ENCODE data around the gene SUZ12.
A peak's percentile ranks its signal among the peaks of the same experiment; 100 is the strongest.
"Not testable (repeated sequence)": the region's sequence is repeated elsewhere in the genome, so short reads cannot be mapped to it uniquely, and the experiment has no call there.

SUZ12 gene

DNA sequence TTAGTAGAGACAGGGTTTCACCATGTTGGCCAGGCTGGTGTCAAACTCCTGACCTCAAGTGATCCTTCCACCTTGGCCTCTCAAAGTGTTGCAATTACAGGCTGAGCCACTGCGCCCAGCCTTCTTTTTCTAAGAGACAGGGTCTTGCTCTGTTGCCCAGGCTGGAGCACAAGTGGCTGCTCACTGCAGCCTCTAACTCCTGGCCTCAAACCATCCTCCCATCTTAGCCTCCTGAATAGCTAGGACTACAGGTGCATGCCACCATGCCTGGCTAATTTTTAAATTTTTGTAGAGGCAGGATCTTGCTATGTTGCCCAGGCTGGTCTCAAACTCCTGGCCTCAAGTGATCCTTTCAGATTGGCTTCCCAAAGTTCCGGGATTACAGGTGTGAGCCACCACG lies 15.1 kb downstream of the SUZ12 start:
- DNase-seq (ENCODE audit: low spot score) = not testable (repeated sequence)

DNA sequence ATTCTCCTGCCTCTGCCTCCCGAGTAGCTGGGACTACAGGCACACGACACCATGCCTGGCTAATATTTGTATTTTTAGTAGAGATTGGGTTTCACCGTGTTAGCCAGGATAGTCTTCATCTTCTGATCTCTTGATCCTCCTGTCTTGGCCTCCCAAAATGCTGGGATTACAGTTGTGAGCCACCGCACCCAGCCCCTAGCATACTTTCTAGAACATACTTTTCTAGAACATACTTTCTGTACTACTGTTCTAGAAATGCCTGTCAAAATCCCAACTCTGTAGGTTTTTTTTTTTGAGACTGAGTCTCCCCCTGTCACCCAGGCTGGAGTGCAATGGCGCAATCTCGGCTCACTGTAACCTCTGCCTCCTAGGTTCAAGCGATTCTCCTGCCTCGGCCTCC lies 27.3 kb downstream of the SUZ12 start:
- DNase-seq (ENCODE audit: low spot score) = not testable (repeated sequence)

DNA sequence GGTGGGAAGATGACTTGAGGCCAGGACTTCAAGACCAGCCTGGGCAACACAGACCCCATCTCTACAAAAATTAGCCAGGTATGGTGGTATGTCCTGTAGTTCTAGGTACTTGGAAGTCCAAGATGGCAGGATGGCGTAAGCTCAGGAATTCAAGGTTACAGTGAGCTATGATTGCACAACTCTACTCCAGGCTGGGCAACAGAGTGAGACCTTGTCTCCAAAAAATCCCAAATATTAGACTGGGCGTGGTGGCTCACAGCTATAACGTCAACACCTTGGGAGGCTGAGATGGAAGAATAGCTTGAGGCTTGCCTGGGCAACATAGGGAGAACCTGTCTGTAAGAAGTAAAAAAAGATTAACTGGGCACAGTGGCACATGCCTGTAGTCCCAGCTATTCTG lies 30.8 kb downstream of the SUZ12 start:
- DNase-seq (ENCODE audit: low spot score) = no peak

DNA sequence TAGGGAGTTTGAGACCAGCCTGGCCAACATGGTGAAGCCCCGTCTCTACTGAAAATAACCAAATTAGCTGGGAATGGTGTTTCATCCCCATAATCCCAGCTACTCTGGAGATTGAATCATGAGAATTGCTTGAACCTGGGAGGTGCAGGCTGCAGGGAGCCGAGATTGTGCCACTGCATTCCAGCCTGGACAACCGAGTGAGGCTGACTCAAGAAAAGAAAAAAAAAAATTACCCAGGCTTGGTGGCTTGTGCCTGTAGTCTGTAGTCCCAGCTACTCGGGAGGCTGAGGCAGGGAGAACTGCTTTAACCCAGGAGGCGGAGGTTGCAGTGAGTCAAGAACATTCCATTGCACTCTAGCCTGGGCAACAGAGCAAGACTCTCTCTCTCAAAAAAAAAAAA lies 33.6 kb downstream of the SUZ12 start:
- not testable (repeated sequence) for DNase-seq (ENCODE audit: low spot score)

DNA sequence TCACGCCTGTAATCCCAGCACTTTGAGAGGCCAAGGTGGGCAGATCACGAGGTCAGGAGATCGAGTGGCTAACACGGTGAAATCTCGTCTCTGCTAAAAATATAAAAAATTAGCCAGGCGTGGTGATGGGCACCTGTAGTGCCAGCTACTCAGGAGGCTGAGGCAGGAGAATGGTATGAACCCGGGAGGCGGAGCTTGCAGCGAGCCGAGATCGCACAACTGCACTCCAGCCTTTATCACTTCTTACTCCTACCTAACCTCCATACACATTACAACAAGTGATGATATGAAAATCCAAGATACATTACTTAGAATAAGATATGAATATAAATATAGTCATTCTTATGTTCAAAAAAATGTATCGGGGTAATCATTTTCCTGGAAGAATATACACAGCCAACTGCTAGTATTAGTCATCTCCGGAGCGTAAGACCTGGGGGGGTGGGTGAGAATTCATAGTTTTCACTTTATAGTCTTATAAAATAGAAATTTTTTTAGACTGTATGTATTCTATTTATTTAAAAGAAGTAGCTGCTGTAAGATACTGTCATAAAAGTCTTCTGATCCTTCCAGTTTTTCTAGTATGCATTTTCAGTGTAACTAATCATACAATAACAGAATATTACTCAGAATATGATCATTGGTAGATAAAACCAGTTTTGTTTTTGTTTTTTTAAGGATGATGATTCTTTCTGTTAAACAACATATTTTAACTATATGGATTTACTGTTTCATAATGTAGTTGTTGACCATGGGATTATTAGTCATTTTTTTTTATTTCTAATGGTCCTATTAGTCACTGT lies 37.7 kb downstream of the SUZ12 start:
- not testable (repeated sequence) for DNase-seq (ENCODE audit: low spot score)

DNA sequence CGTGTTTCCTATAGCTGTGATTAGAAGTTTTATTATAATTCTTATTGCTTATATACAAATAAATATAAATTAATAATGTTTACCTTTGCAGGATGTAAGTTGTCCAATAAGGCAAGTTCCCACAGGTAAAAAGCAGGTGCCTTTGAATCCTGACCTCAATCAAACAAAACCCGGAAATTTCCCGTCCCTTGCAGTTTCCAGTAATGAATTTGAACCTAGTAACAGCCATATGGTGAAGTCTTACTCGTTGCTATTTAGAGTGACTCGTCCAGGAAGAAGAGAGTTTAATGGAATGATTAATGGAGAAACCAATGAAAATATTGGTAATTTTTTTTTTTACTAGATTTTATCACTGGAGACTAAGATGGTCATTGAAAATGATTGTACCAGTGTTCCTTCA lies 38.6 kb downstream of the SUZ12 start:
- not testable (repeated sequence) for DNase-seq (ENCODE audit: low spot score)

DNA sequence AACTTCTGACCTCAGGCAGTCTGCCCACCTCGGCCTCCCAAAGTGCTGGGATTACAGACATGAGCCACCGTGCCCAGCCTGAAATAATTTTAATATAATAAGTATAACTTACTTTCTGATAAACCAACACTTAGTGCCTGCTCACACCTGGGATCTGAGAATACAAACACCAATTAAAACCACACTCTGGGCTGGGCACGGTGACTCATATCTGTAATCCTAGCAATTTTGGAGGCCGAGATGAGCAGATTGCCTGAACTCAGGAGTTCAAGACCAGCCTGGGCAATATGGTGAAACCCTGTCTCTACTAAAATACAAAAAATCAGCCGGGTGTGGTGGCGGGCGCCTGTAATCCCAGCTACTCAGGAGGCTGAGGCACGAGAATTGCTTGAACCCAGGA lies 55.0 kb downstream of the SUZ12 start:
- not testable (repeated sequence) for DNase-seq (ENCODE audit: low spot score)

DNA sequence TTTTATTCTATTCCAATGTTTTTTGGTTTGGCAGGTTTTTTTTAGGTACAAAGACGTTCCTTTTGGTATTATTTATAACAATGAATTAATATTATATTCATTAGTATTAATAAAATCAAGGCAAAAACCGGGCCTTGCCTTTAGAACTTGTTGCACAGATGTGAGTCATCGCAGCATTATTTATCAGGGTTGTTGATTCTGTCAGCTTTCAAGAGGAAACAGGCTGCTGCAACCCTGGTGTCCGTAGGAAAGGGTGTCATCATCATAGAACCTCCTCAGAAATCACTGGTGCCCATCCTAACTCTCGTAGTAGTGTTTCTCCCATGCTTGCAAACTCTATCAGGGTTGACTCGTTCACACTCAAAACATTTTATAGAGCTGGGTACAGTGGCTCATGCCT lies 60.2 kb downstream of the SUZ12 start:
- no peak for DNase-seq (ENCODE audit: low spot score)

DNA sequence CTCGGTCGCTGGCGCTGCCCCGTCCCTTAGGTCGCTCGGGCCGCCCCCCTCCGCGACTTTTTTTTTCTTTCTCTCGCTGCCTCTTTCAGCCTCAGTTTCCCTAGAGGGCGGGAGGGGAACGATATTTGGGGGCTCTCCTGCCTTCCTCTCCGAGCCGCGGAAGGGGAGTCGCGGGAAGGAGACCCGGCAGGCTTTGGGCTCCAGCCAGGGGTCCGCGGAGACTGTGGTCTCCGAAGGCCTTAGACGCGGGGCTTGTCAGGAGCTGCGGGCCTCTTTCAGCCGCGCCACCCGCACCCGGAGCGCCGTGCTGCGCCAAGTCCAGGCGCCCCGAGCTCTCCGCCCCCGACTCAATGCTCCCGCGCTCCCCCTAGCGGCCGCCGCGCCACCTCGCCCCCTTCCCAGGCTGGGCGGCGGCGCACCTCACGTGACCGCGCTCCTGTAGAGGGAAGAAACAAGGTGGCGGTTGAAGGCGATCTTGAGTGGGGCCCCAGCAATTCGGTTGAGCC lies 70.2 kb downstream of the SUZ12 start, which contains the start of gene LRRC37B:
Gene LRRC37B, plus strand, starts transcription at position 427 of the 506 bp plus-strand sequence. CDS start 14,010 bp downstream, outside the sequence.
- DNase-seq (ENCODE audit: low spot score) = peak; percentile 94

DNA sequence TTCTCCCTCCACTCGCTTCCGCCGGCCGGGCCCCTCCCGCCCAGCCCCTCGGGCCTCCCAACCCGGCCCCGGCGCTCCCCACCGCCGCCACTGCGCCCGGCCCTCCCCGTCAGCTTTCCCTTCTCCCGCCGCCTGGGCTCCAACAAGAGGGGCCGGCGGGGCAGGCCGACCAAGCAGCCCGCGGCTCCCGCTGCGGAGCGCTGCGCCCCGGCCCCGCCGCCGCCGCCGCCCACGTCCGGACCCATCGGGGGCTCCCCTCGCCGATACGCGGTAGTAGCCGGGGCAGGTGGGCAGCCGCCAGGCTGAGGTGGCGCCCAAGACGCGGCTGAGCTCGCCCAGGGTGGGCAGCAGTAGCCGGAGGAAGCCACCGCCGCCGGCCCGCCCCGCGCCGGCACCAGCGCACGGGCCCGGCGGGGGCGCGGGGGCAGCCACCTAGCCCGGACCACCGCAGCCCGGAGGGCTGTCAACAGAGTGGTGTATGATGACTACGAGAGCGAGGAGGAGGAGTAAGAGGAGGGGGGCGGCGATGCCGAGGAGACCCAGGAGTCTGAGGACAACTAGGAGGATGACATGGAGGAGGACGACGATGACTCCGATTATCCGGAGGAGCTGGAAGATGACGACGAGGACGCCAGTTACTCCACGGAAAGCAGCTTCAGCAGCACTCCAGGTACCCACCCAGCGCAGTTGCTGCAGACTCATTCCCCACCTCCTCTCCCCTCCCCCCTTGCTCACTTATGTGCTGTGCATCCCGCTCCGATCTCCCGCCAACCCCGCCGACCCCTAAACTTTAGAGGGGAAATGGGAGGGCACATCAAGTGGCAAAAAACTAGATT lies 70.9 kb downstream of the SUZ12 start:
- DNase-seq (ENCODE audit: low spot score) = peak; percentile 55

DNA sequence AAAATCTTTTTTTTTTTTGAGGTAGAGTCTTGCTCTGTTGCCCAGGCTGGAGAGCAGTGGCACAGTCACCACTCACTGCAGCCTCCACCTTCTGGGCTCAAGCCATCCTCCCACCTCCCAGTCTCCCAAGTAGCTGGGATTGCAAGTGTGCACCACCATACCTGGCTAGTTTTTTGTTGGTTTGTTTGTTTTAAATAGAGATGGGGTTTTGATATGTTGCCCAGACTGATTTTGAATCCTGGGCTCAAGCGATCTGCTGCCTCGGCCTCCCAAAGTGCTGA lies 72.4 kb downstream of the SUZ12 start:
- DNase-seq (ENCODE audit: low spot score) = no peak

DNA sequence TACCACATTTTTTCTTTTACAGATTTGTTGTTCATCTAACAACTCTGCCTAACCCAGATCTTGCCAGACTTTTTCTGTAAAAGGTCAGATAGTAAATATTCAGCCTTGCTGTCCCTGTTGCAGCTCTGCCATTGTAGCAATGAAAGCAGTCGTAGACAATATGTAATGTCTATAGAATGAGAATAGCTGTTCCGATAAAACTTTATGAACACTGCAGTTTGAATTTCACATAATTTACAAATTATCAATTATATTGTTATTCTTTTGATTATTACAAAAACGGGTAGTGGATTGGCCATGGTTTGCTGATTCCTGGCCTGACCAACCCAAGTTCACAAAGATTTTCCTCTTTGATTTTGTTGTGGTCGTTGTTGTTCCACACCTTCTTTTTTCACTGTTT lies 73.3 kb downstream of the SUZ12 start:
- no peak for DNase-seq (ENCODE audit: low spot score)

DNA sequence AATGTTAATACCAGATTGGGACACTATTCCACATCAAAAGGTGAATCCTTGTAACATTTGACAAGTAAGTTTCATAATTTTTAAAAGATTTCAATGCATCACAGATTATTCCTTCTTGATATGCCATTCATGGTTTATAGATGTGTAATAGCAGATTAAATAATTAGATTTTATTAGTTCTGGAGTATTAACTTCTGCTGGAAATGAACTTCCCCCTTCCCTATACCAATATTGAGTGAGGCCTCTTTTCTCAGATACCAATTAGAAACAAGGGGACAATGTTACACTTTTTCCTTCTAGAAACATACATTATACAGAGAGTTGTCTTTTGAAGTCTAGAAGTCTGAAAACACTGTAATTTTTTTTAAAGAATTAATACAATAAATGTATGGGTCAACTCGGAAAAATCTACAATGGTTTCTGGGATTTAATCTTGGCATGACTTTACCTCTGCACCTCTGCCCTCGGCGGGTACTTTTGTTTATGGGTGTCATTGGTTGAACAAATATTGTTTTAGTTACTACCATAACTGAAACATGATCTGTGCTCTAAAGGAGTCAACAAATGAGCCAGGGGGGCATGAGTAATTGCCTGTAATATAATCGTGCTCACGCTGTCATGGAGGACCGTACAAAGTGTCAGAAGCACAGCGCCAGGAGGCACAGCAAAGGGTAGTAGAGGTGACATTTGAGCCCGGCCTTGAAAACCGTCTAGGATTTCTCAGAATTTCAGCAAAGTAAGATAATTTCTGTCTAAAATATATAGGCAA lies 78.6 kb downstream of the SUZ12 start:
- DNase-seq (ENCODE audit: low spot score) = no peak

DNA sequence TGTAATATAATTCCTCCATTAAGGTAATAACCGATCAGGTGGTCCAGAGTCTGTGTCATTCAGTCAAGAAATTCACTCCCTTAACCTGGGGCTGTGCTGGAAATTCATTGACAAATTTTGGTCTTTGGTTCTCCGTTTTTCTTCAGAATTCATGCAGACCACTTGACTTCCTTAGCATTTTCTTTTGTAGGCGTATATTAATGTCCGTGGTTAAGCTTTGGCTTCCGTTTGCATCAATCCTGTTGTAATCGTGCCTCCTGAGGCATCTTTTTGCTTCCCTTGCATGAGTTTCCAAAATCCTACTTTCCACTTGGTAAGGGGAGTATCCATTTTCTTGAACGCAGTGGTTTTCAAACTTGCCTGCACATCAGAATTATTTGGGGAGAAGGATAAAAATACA lies 79.4 kb downstream of the SUZ12 start:
- no peak for DNase-seq (ENCODE audit: low spot score)

DNA sequence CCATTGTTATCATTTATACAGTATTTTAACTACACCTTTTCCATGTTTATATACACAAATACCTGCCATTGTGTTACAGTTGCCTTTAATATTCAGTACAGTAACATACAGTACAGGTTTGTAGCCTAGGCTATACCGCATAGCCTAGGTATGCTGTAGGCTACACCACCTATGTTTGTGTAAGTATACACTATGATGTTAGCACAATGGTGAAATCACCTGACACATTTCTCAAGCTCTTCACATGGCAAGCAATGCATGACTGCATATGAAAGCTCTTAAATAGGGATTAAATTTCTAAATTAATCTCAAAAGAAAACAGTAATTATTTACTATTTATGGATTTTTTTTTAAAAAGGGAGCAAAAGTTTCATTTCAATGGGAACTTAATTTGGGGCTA lies 82.4 kb downstream of the SUZ12 start:
- no peak for DNase-seq (ENCODE audit: low spot score)

DNA sequence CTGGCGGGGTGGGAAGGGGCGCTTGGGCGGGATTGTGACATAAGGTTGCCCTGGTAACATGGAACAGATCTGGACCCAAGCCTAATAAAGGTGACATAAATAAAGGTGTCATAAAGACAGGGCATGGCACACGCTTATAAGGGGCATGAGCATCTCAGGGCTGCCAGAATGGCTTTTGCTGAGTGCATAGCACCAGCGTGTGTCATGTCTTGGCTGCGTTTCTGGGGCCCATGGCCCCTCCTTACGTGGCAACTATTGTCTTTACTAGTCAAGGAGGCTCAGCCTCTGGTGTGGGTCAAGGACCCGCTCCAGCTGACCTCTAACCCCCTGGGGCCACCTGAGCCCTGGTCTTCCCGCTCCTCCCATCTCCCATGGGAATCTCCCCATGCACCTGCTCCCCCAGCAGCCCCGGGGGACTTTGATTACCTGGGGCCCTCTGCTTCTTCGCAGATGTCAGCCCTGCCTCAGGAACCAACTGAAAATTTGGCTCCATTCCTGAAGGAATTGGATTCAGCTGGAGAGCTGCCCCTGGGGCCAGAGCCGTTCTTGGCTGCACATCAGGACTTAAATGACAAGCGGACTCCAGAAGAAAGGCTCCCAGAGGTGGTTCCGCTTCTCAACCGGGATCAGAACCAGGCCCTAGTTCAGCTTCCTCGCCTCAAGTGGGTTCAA lies 84.3 kb downstream of the SUZ12 start:
- DNase-seq (ENCODE audit: low spot score) = no peak

DNA sequence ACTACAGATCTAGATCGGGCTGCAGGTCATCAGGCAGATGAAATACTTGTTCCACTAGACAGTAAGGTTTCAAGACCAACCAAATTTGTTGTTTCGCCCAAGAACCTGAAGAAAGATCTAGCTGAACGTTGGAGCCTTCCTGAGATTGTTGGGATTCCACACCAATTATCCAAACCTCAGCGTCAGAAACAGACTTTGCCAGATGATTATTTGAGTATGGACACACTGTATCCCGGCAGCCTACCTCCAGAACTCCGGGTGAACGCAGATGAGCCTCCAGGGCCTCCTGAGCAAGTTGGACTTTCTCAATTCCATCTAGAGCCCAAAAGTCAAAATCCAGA lies 84.8 kb downstream of the SUZ12 start:
- DNase-seq (ENCODE audit: low spot score) = no peak

DNA sequence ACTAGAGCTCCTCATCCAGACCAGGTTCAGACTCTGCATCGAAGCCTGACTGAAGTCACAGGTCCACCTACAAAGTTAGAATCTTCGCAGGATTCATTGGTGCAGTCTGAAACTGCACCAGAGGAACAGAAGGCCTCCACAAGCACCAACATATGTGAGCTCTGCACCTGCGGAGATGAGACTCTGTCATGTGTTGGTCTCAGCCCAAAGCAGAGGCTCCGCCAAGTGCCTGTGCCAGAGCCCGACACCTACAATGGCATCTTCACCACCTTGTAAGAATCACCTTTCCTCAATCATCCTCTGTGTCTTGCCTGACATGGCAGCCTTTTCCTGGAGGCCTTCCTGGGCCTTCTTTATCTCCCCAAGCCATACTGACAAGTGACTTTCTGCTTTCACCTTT lies 85.7 kb downstream of the SUZ12 start:
- not testable (repeated sequence) for DNase-seq (ENCODE audit: low spot score)

DNA sequence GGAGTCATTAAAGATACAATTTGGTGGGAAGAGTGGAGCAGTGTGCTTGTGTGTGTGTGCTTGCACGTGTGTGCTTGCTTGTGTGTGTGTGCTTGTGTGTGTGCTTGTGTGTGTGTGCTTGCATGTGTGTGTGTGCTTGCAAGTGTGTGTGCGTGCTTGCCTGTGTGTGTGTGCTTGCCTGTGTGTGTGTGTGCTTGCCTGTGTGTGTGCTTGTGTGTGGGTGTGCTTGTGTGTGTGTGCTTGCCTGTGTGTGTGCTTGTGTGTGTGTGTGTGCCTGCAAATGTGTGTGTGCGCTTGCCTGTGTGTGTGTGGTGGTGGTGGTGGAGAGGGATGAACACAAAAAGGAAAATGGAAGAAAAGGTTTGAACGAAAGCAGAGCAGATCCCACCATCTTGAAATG lies 90.5 kb downstream of the SUZ12 start:
- DNase-seq (ENCODE audit: low spot score) = not testable (repeated sequence)

DNA sequence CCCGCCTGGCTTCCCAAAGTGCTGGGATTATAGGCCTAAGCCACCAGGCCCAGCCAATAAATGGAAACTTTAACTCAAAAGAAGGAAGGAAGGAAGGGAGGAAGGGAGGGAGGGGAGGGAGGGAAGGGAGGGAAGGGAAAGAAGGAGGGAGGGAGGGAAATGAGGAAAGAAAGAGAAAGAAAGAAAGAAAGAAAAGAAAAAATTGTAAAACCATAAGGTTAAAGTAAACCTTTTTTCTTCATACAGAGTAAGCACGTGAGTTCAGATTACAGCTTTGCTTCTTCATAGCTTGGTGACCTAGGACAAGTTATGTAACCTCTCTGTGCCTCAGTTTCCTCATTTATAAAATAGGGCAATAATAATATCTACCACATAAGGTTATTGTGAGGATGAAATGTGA lies 96.4 kb downstream of the SUZ12 start:
- DNase-seq (ENCODE audit: low spot score) = no peak

DNA sequence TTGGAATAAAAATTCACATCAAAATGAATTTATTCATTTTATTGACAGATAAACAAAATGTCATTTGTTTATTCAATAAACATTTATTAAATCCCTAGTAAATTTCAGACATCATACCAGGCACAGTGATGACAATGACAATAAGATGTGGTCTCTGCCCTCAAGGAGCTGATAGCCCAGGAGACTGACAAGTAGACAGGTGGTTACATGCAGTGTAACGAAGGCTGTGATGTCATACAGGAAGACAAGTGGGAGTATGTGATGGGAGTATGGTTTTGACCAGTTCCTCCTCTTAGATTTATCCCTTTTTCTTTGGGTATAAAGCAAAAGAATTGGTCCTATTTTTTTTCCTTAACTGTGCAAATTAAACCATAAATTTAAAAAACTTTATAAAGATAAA lies 97.0 kb downstream of the SUZ12 start:
- not testable (repeated sequence) for DNase-seq (ENCODE audit: low spot score)

DNA sequence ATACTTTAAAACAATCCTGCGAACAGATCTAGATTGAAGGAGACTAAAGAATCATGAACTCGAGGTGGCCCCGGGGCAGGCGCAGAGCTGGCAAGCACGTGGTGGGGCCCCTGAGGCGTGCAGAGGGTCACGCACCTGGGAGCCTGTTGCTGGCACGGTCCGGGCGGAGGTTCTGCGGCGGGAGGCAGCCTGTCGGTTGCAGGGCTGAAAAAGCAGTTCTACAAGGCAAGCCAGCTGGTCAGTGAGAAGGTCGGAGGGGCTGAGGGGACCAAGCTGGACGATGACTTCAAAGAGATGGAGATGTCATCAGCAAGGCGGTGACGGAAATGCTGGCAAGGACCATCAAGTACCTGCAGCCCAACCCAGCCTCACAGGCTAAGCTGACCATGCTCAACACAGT lies 103.4 kb downstream of the SUZ12 start:
- not testable (repeated sequence) for DNase-seq (ENCODE audit: low spot score)
